GM12872 (cell line): ENCODE results near the gene RAB31.

Experiments
- TF ChIP-seq, protein P1 (sequence below): IDR thresholded peaks from 3 replicates; pipeline ENCODE4 v1.5.1; 2011; ENCODE audit warnings: low read depth, mild to moderate bottlenecking, low read length, moderate library complexity; ENCODE audit not compliant: insufficient read depth

The RAB31 gene

DNA sequence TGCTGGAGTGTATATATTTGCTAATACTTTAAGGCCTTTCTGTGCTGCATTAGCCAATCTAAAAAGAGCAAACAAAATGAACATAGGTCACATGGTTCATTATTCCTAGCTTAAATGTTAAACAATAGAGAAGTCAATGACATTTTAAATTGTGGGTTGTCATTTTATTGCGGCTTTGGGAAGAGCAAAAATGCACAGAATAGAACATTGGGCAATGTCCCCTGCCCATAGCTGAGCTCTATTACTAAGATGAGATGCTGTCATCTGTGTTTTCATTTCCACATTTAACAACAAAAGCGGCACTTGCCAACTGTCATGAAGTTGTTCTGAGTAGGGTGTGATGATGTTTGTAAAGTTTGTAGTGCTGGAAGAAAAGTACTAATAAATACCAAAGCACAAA is 202.6 kb downstream of the RAB31 start:
- TF ChIP-seq, protein P1, sequence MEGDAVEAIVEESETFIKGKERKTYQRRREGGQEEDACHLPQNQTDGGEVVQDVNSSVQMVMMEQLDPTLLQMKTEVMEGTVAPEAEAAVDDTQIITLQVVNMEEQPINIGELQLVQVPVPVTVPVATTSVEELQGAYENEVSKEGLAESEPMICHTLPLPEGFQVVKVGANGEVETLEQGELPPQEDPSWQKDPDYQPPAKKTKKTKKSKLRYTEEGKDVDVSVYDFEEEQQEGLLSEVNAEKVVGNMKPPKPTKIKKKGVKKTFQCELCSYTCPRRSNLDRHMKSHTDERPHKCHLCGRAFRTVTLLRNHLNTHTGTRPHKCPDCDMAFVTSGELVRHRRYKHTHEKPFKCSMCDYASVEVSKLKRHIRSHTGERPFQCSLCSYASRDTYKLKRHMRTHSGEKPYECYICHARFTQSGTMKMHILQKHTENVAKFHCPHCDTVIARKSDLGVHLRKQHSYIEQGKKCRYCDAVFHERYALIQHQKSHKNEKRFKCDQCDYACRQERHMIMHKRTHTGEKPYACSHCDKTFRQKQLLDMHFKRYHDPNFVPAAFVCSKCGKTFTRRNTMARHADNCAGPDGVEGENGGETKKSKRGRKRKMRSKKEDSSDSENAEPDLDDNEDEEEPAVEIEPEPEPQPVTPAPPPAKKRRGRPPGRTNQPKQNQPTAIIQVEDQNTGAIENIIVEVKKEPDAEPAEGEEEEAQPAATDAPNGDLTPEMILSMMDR = no peak

DNA sequence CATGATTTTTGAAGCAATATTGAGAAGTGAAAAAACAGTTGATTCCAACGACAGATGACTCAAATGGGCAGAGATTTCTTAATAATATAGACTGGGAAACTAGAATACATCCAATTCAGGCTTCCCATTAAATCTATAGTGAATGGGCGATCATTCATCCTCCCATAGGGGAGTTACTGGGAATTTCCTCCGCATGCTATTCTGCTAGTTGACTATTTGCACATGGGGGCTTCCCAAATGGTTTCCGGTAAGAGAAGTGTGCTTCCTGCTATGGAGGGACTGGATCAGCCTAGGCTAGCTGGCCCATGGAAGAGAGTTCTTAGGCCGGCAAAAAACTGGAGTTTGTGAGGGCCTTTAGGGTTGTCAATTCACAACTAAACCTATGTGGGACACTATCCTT is 203.1 kb downstream of the RAB31 start:
- TF ChIP-seq, protein P1 = no peak
